ENCODE results near the gene SEC22C.
"Not testable (repeated sequence)": the region's sequence is repeated elsewhere in the genome, so short reads cannot be mapped to it uniquely, and the experiment has no call there.

SEC22C gene

GRCh38 chr3:42581709-42582473 lies at the start of gene SEC22C:
Gene SEC22C, minus strand, starts transcription at chr3:42581967. Its CDS starts 12,921 bp downstream, at chr3:42569046.
- peak; percentile 90 to 94 for DNase-seq (ENCODE audit: low read depth in 2 of 2)

- no peak for DNase-seq (ENCODE audit: low read depth in 2 of 2)
These were observed 31.7 kb upstream of the SEC22C start for GRCh38 chr3:42613462-42613861.

GRCh38 chr3:42612928-42613327 lies 31.2 kb upstream of the SEC22C start:
- DNase-seq (ENCODE audit: low read depth in 2 of 2): no peak

GRCh38 chr3:42612217-42612616 lies 30.4 kb upstream of the SEC22C start:
- no peak for DNase-seq (ENCODE audit: low read depth in 2 of 2)

- DNase-seq (ENCODE audit: low read depth in 2 of 2): no peak
These were observed 29.2 kb upstream of the SEC22C start for GRCh38 chr3:42610976-42611375.

- no peak for DNase-seq (ENCODE audit: low read depth in 2 of 2)
These were observed 26.8 kb upstream of the SEC22C start for GRCh38 chr3:42608581-42608980.

GRCh38 chr3:42605546-42606173 lies 23.9 kb upstream of the SEC22C start:
- no peak for DNase-seq (ENCODE audit: low read depth in 2 of 2)

- no peak for DNase-seq (ENCODE audit: low read depth in 2 of 2)
These were observed 21.2 kb upstream of the SEC22C start for GRCh38 chr3:42602961-42603360.

GRCh38 chr3:42601896-42602581 lies 20.3 kb upstream of the SEC22C start:
- DNase-seq (ENCODE audit: low read depth in 2 of 2): no peak

GRCh38 chr3:42600958-42601675 lies 19.4 kb upstream of the SEC22C start:
- peak in 1 of 2 donors; percentile 29 for DNase-seq (ENCODE audit: low read depth in 2 of 2)

- DNase-seq (ENCODE audit: low read depth in 2 of 2): peak; percentile 98 to 100
These were observed 18.6 kb upstream of the SEC22C start, which contains the start of gene NKTR for GRCh38 chr3:42600111-42600957. Gene NKTR, plus strand, starts transcription at chr3:42600686. Its CDS starts 321 bp downstream, at chr3:42601007.

- DNase-seq (ENCODE audit: low read depth in 2 of 2): not testable (repeated sequence)
These were observed 15.3 kb upstream of the SEC22C start for GRCh38 chr3:42597098-42597497.

GRCh38 chr3:42595682-42596081 lies 13.9 kb upstream of the SEC22C start:
- no peak for DNase-seq (ENCODE audit: low read depth in 2 of 2)

GRCh38 chr3:42593635-42594034 lies 11.9 kb upstream of the SEC22C start:
- DNase-seq (ENCODE audit: low read depth in 2 of 2): no peak

- no peak for DNase-seq (ENCODE audit: low read depth in 2 of 2)
These were observed 10.0 kb upstream of the SEC22C start for GRCh38 chr3:42591811-42592210.

GRCh38 chr3:42590989-42591756 lies 9.4 kb upstream of the SEC22C start:
- DNase-seq (ENCODE audit: low read depth in 2 of 2): no peak

GRCh38 chr3:42589382-42590109 lies 7.8 kb upstream of the SEC22C start:
- DNase-seq (ENCODE audit: low read depth in 2 of 2): no peak

GRCh38 chr3:42588625-42589024 lies 6.9 kb upstream of the SEC22C start:
- no peak for DNase-seq (ENCODE audit: low read depth in 2 of 2)

GRCh38 chr3:42582474-42583070 lies 805 bp upstream of the SEC22C start:
- DNase-seq (ENCODE audit: low read depth in 2 of 2): no peak

Data from stimulated activated CD8-positive, alpha-beta memory T cell treated with anti-CD3 and anti-CD28 coated beads, Interleukin-7, amount 100 ng/mL, for 1 hour (primary cell).